Endothelial cell of umbilical vein (primary cell): ENCODE data around the gene ITGB8. TPM values are rescaled to one million over a fixed set of nuclear protein-coding genes. Genes with fewer than 3 reads are reported as not detected.

Experiments used
- BruUV-seq: library from RNA; stranded (reverse); fragments of 400-500 nt; replicated peaks from 2 replicates; lab custom pipeline; 2021; lab: Mats Ljungman, UMichigan
- CTCF ChIA-PET: fragments of 300-600, 350-600 bp; sonication (Branson Sonifier 250); formaldehyde crosslinking; loops from one replicate; lab custom pipeline; 2021; ENCODE audit warnings: antibody characterized with exemption, inconsistent platforms; lab: Charles Lee
- POLR2A ChIA-PET: fragments of 300-600, 350-600 bp; sonication (Branson Sonifier 250); formaldehyde crosslinking; loops from one replicate; lab custom pipeline; 2021; ENCODE audit warnings: antibody characterized with exemption, inconsistent platforms; lab: Charles Lee
- DNase-seq: peaks from one replicate; pipeline ENCODE4 v3.0.0-alpha.2; 2011; ENCODE audit warnings: low read depth, low spot score
- FAIRE-seq: peaks from 2 replicates; lab custom pipeline; 2011; peaks lifted over from hg19 to GRCh38; lab: Jason Lieb, UNC
- H2AFZ ChIP-seq: 2 replicates; pipeline ENCODE4 v1.6.0; 2012; ENCODE audit warnings: low read depth, low read length, control low read depth, inconsistent platforms
- H3K27ac ChIP-seq: 2 replicates; pipeline ENCODE4 v1.5.1; 2011; ENCODE audit warnings: low read depth, mild to moderate bottlenecking, control low read depth, low read length, moderate library complexity; ENCODE audit not compliant: insufficient read depth
- H3K27me3 ChIP-seq, 2 experiments: 2 replicates each; pipeline versions ENCODE4 v1.6.0 to v1.6.1; 2011; ENCODE audit warnings: low read length in 2 of 2, mixed read lengths in 1 of 2; ENCODE audit not compliant: control insufficient read depth in 2 of 2, insufficient read depth in 2 of 2
- H3K36me3 ChIP-seq, 2 experiments: 2 replicates in 1 of 2; 3 replicates in 1 of 2; pipeline ENCODE4 v1.5.1; 2011; ENCODE audit warnings: low read length in 2 of 2, mild to moderate bottlenecking in 1 of 2, moderate library complexity in 1 of 2; ENCODE audit not compliant: control insufficient read depth in 2 of 2, insufficient read depth in 2 of 2; ENCODE audit errors: extremely low read depth in 1 of 2
- H3K4me1 ChIP-seq: 3 replicates; pipeline ENCODE4 v1.5.1; 2011; ENCODE audit warnings: mild to moderate bottlenecking, low read length; ENCODE audit not compliant: control insufficient read depth, insufficient read depth; ENCODE audit errors: extremely low read depth
- H3K4me2 ChIP-seq: 2 replicates; pipeline ENCODE4 v1.6.1; 2011; ENCODE audit warnings: low read length, control low read depth, mixed read lengths; ENCODE audit not compliant: insufficient read depth
- H3K4me3 ChIP-seq, 3 experiments: fragments of 200-600 bp in 1 of 3; sonication (generic), shearing (Covaris generic) in 1 of 3; replicated peaks in 1 of 3; 2 replicates each; pipeline ENCODE4 v1.5.1; 2011 to 2016; ENCODE audit warnings: control low read depth in 3 of 3, low read length in 3 of 3, mild to moderate bottlenecking in 2 of 3, inconsistent platforms in 1 of 3, low read depth in 1 of 3, moderate library complexity in 1 of 3; ENCODE audit not compliant: insufficient read depth in 1 of 3
- H3K79me2 ChIP-seq: 2 replicates; pipeline ENCODE4 v1.6.0; 2012; ENCODE audit warnings: low read length, inconsistent platforms; ENCODE audit not compliant: control insufficient read depth, insufficient read depth
- H3K9ac ChIP-seq: replicated peaks from 2 replicates; pipeline ENCODE3; 2011; ENCODE audit warnings: low read length, control low read depth; ENCODE audit not compliant: insufficient read depth; ENCODE audit errors: extremely low read depth
- H3K9me1 ChIP-seq: replicated peaks from 3 replicates; pipeline ENCODE4 v1.6.0; 2011; ENCODE audit warnings: mild to moderate bottlenecking, low read length; ENCODE audit not compliant: control insufficient read depth, insufficient read depth; ENCODE audit errors: extremely low read depth
- H3K9me3 ChIP-seq: replicated peaks from 2 replicates; pipeline ENCODE4 v1.5.1; 2012; ENCODE audit warnings: low read length, inconsistent platforms; ENCODE audit not compliant: control insufficient read depth, insufficient read depth
- H4K20me1 ChIP-seq: replicated peaks from 2 replicates; pipeline ENCODE3; 2011; ENCODE audit warnings: mild to moderate bottlenecking, low read length; ENCODE audit not compliant: control insufficient read depth, insufficient read depth; ENCODE audit errors: extremely low read depth
- CTCF ChIP-seq, 2 donors: IDR thresholded peaks; 1 replicate in 1 of 2; 2 replicates in 1 of 2; pipeline ENCODE4 v1.5.1; 2011; ENCODE audit warnings: low read length in 2 of 2, mild to moderate bottlenecking in 2 of 2, moderate library complexity in 2 of 2, control low read depth in 1 of 2, inconsistent platforms in 1 of 2, low read depth in 1 of 2; ENCODE audit not compliant: insufficient read depth in 1 of 2; ENCODE audit errors: extremely low read depth in 1 of 2
- EZH2 ChIP-seq: IDR thresholded peaks from 2 replicates; pipeline ENCODE4 v1.6.1; 2012; ENCODE audit warnings: borderline replicate concordance, low read depth, mild to moderate bottlenecking, moderate library complexity, low read length, inconsistent platforms; ENCODE audit not compliant: severe bottlenecking
- FOS ChIP-seq: IDR thresholded peaks from 2 replicates; pipeline ENCODE4 v1.6.1; 2011; ENCODE audit warnings: mild to moderate bottlenecking, low read length, moderate library complexity, borderline replicate concordance; ENCODE audit not compliant: insufficient read depth
- GATA2 ChIP-seq: IDR thresholded peaks from 2 replicates; pipeline ENCODE4 v1.7.0; 2011; ENCODE audit warnings: low read depth, mild to moderate bottlenecking, moderate library complexity, mixed read lengths, low read length; ENCODE audit not compliant: insufficient read length, insufficient read depth
- JUN ChIP-seq: IDR thresholded peaks from 2 replicates; pipeline ENCODE4 v1.6.1; 2011; ENCODE audit warnings: borderline replicate concordance, low read depth; ENCODE audit not compliant: insufficient read length, insufficient read depth
- MAX ChIP-seq: IDR thresholded peaks from 2 replicates; pipeline ENCODE4 v1.6.1; 2011; ENCODE audit not compliant: insufficient read depth, insufficient read length
- MYC ChIP-seq: IDR thresholded peaks from one replicate; pipeline ENCODE4 v1.6.1; 2011; ENCODE audit warnings: mild to moderate bottlenecking, low read depth, low read length
- POLR2A ChIP-seq: IDR thresholded peaks from 2 replicates; pipeline ENCODE4 v1.6.1; 2012; ENCODE audit warnings: low read depth, mild to moderate bottlenecking, control low read depth, low read length
- POLR2AphosphoS5 ChIP-seq: IDR thresholded peaks from 2 replicates; pipeline ENCODE4 v1.6.1; 2012; ENCODE audit warnings: low read depth, mild to moderate bottlenecking, control low read depth, low read length, moderate library complexity; ENCODE audit not compliant: insufficient read depth
- dilution Hi-C: fragments of 300-500 bp; cut with MboI; formaldehyde crosslinking; loops from one replicate; pipeline ENCODE4 v1.15.0; 2019; ENCODE audit warnings: low sequenced_read_pairs; ENCODE audit not compliant: extremely low pct_ligation_motif_present
- intact Hi-C: fragments of 100-400 bp; cut with micrococcal nuclease; formaldehyde crosslinking; loops from one replicate; pipeline ENCODE4 v1.10.0; 2022
- polyA plus RNA-seq, 4 experiments: library from polyadenylated mRNA; depleted of rRNA in 3 of 4; stranded (reverse) in 3 of 4; unstranded in 1 of 4; fragments of >200 nt; gene quantifications; 2 replicates each; pipeline versions ENCODE4 v1.2.1 to v1.2.3, GENCODE V29; 2011 to 2012; ENCODE audit warnings: missing spikeins in 1 of 4
- total RNA-seq: library from RNA; stranded (reverse); gene quantifications from 2 replicates; pipeline ENCODE4 v1.2.3, GENCODE V29; 2021

ITGB8 gene
- total and polyA plus RNA-seq, 2 donors (not counting 3 experiments of a cell fraction or from before 2014, with no cell fraction given): 2.9 to 8.2 TPM

GRCh38 chr7:20449176-20449575, 118.5 kb downstream of the ITGB8 start:
- peak; percentile 81 for DNase-seq
- intact Hi-C loops (no loop called here), dilution Hi-C loops (no loop called here)
- H3K4me1 ChIP-seq: no peaks in the 10 kb centered on the region
- no peak overlapping the region for H2AFZ ChIP-seq
- H3K27ac ChIP-seq: no peak overlapping the region
- no peak overlapping the region for H3K4me3 ChIP-seq
- no peaks in the 10 kb centered on the region for H3K36me3 ChIP-seq
- ChIA-PET POLR2A (no interaction called here), CTCF (interaction anchor here (0.6 to 1.5 kb wide), 4 partner anchors 19 to 149 kb away, joined by 3 to 8 read pairs (median 3); no protein-coding TSS in a partner anchor)
- BruUV-seq: no TSS peak
- FAIRE-seq: peak; percentile 26
- TF ChIP-seq EZH2: no peak
- TF ChIP-seq FOS: peak; percentile 32
- H3K9me1 ChIP-seq: no peaks in the 10 kb centered on the region
- no peak overlapping the region for H3K4me2 ChIP-seq
- H3K79me2 ChIP-seq: no peaks in the 10 kb centered on the region
- H3K27me3 ChIP-seq: no peaks in the 10 kb centered on the region
- no peaks in the 10 kb centered on the region for H4K20me1 ChIP-seq
- H3K9me3 ChIP-seq: no peaks in the 10 kb centered on the region
- H3K9ac ChIP-seq: no peak overlapping the region

DNA sequence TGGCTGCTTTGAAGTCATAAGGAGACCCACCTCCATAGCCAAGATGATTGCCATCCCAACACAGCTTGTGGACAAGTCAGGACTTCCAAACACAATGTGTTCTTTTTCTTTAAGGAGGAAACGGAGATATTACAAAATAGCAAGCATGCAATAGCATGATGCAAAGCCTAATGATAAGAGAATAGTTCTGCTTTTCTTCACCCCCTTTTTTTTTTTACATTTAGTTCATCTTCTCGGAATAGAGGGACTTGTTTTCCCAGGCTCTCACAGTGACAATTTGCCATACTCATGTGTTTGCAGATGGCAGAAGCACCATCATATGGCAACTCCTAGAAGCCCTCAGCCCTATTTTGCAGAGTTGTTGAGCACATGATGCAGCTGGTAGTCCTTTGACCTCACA, 119.8 kb downstream of the ITGB8 start:
- dilution Hi-C loops: no loop called here
- TF ChIP-seq MYC (no peak), JUN (no peak), FOS (no peak), GATA2 (no peak), MAX (no peak), EZH2 (no peak), POLR2AphosphoS5 (no peak), POLR2A (no peak), CTCF (IDR thresholded peaks at IDR 0.05; ENCODE audit: extremely low read depth in 1 of 2, insufficient read depth in 1 of 2, low read depth in 1 of 2, low read length in 2 of 2) (no peak)
- FAIRE-seq: no peak
- no peak overlapping the region for H3K9ac ChIP-seq
- intact Hi-C loops: no loop called here
- no TSS peak for BruUV-seq
- no peaks in the 10 kb centered on the region for H3K36me3 ChIP-seq
- ChIA-PET POLR2A (no interaction called here), CTCF (interaction anchor here (1.5 kb wide), 1 partner anchor 148 kb away, joined by 8 read pairs; no protein-coding TSS in a partner anchor)
- no peaks in the 10 kb centered on the region for H3K4me1 ChIP-seq
- no peak overlapping the region for H3K27ac ChIP-seq
- H3K4me2 ChIP-seq: no peak overlapping the region
- no peaks in the 10 kb centered on the region for H3K9me1 ChIP-seq
- no peaks in the 10 kb centered on the region for H3K27me3 ChIP-seq
- no peaks in the 10 kb centered on the region for H3K9me3 ChIP-seq
- DNase-seq: no peak
- H2AFZ ChIP-seq: no peak overlapping the region
- no peaks in the 10 kb centered on the region for H3K79me2 ChIP-seq
- no peak overlapping the region for H3K4me3 ChIP-seq
- H4K20me1 ChIP-seq: no peaks in the 10 kb centered on the region
